ENCODE results near the gene RCAN2.

DNA sequence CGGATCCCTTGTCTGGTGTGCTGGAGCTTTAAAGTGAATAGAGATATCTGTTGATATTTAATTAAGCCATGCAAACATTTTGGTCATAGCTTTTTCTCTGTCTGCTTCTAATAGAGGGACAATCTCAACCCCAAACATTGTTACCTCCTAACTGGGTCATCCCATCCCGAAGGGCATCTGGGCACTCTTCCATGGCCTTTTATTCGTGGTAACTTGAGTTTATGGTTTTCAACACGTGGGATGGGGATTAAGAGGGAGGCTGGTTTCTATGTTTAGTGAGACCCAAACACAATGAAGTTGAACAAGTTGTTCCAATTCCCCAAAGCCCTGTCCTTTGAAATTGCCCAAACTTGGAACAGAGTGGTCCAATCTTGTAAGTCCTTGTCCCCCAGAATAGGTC lies 319.1 kb downstream of the RCAN2 start:
- TF ChIP-seq POLR2A (conservative IDR thresholded peaks at IDR 0.05) (no peak), ZBTB7A (IDR thresholded peaks at IDR 0.05; ENCODE audit: borderline replicate concordance, control insufficient read depth, low read depth, low read length) (no peak), TCF7 (IDR thresholded peaks at IDR 0.05; ENCODE audit: borderline replicate concordance) (no peak), CAMTA2 (CRISPR knock-in tag; conservative IDR thresholded peaks at IDR 0.05) (no peak), GABPB1 (CRISPR knock-in tag; IDR thresholded peaks at IDR 0.05) (no peak)
- TF ChIP-seq, protein P1, sequence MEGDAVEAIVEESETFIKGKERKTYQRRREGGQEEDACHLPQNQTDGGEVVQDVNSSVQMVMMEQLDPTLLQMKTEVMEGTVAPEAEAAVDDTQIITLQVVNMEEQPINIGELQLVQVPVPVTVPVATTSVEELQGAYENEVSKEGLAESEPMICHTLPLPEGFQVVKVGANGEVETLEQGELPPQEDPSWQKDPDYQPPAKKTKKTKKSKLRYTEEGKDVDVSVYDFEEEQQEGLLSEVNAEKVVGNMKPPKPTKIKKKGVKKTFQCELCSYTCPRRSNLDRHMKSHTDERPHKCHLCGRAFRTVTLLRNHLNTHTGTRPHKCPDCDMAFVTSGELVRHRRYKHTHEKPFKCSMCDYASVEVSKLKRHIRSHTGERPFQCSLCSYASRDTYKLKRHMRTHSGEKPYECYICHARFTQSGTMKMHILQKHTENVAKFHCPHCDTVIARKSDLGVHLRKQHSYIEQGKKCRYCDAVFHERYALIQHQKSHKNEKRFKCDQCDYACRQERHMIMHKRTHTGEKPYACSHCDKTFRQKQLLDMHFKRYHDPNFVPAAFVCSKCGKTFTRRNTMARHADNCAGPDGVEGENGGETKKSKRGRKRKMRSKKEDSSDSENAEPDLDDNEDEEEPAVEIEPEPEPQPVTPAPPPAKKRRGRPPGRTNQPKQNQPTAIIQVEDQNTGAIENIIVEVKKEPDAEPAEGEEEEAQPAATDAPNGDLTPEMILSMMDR (IDR thresholded peaks at IDR 0.05 in 2 of 3, conservative IDR thresholded peaks at IDR 0.05 in 1 of 3; ENCODE audit: insufficient read depth in 2 of 3, low read depth in 1 of 3, low read length in 3 of 3): no peak

All from K562 (cell line).